Measurements from ENCODE around the gene CBX7. TPM values are rescaled to one million over a fixed set of nuclear protein-coding genes. Genes with fewer than 3 reads are reported as not detected.

CBX7 gene
- total RNA-seq, 1 donor from 2014 or later = 0.71 TPM

DNA sequence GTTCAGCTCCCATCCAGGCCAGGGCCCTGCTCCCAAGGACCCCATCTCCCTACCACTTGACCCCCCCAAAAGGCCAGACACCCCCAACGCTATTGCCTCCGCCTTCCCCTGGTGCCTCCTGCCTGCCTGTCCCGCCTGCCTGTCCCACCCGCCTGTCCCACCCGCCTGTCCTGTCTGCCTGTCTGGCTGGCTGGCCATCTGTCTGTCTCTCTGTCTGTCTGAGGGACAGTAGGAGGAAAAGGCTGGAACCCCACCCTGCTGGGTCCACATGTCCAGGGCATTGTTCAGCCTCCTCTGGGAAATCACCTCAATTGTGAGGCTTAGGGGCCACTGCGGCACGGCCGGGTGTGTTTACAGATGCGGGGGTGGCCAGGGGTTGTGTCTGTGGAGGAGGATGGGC lies 25.3 kb upstream of the CBX7 start:
- H3K4me3 ChIP-seq = no peak overlapping the region
- peaks cover 69% of the 10 kb centered on the region for H3K4me1 Mint-ChIP-seq
- H3K4me3 Mint-ChIP-seq = peak overlapping the region; percentile 64
- TF ChIP-seq EZH2 (IDR thresholded peaks at IDR 0.05) (no peak), EZH2phosphoT487 (IDR thresholded peaks at IDR 0.05) (no peak)
- TF ChIP-seq, protein P1, sequence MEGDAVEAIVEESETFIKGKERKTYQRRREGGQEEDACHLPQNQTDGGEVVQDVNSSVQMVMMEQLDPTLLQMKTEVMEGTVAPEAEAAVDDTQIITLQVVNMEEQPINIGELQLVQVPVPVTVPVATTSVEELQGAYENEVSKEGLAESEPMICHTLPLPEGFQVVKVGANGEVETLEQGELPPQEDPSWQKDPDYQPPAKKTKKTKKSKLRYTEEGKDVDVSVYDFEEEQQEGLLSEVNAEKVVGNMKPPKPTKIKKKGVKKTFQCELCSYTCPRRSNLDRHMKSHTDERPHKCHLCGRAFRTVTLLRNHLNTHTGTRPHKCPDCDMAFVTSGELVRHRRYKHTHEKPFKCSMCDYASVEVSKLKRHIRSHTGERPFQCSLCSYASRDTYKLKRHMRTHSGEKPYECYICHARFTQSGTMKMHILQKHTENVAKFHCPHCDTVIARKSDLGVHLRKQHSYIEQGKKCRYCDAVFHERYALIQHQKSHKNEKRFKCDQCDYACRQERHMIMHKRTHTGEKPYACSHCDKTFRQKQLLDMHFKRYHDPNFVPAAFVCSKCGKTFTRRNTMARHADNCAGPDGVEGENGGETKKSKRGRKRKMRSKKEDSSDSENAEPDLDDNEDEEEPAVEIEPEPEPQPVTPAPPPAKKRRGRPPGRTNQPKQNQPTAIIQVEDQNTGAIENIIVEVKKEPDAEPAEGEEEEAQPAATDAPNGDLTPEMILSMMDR (IDR thresholded peaks at IDR 0.05) = no peak
- H3K27ac Mint-ChIP-seq = peak overlapping the region; percentile 86
- no peaks in the 10 kb centered on the region for H3K79me2 ChIP-seq (ENCODE audit: low read depth)
- no peak for DNase-seq (ENCODE audit: low spot score)
- H3K9me3 ChIP-seq (ENCODE audit: low read depth) = no peaks in the 10 kb centered on the region
- H3K4me1 ChIP-seq = peaks cover 60% of the 10 kb centered on the region
- no peaks in the 10 kb centered on the region for H3K36me3 ChIP-seq
- H3K9ac ChIP-seq = no peak overlapping the region
- H3K4me2 ChIP-seq = no peak overlapping the region
- H4K20me1 ChIP-seq (ENCODE audit: low read depth) = no peaks in the 10 kb centered on the region
- H3K9me3 Mint-ChIP-seq = peaks cover 3% of the 10 kb centered on the region
- H3K36me3 Mint-ChIP-seq = no peaks in the 10 kb centered on the region
- H3K27me3 ChIP-seq = no peaks in the 10 kb centered on the region
- no peak overlapping the region for H2AFZ ChIP-seq (replicated peaks)
- no peak overlapping the region for H3K27ac ChIP-seq
- peaks cover 42% of the 10 kb centered on the region for H3F3A ChIP-seq (ENCODE audit: low read depth)
- H3K27me3 Mint-ChIP-seq (ENCODE audit: insufficient read depth, low read depth) = peaks cover 19% of the 10 kb centered on the region

DNA sequence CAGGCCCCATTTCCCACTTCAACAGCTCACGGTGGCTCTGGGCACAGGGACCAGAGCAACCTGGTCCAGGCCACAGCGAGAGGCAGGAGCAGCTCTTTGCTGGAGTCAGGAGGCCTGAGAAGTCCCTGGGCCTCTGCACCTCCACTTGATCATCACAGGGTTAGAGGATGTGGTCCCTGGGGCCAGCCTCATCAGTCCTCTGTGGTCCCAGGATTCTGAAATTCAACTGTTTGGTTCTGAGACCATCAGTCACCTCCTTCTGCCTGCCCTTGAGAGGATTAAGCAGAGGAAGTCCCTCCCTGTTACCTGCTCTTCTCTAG lies 24.9 kb upstream of the CBX7 start:
- Histone ChIP-seq H3K36me3 (no peaks in the 10 kb centered on the region), H3K79me2 (ENCODE audit: low read depth) (no peaks in the 10 kb centered on the region), H3F3A (ENCODE audit: low read depth) (peaks cover 42% of the 10 kb centered on the region), H3K27ac (no peak overlapping the region), H4K20me1 (ENCODE audit: low read depth) (no peaks in the 10 kb centered on the region), H3K4me3 (no peak overlapping the region), H3K9me3 (ENCODE audit: low read depth) (no peaks in the 10 kb centered on the region), H2AFZ (replicated peaks) (no peak overlapping the region), H3K4me1 (peaks cover 60% of the 10 kb centered on the region), H3K27me3 (no peaks in the 10 kb centered on the region), H3K4me2 (no peak overlapping the region), H3K9ac (no peak overlapping the region)
- TF ChIP-seq EZH2 (IDR thresholded peaks at IDR 0.05) (no peak), EZH2phosphoT487 (IDR thresholded peaks at IDR 0.05) (no peak)
- TF ChIP-seq, protein P1 (IDR thresholded peaks at IDR 0.05) = no peak
- Mint-ChIP-seq H3K36me3 (no peaks in the 10 kb centered on the region), H3K27me3 (ENCODE audit: insufficient read depth, low read depth) (peaks cover 17% of the 10 kb centered on the region), H3K9me3 (peaks cover 3% of the 10 kb centered on the region), H3K4me3 (no peak overlapping the region), H3K27ac (peak overlapping the region; percentile 78), H3K4me1 (peaks cover 68% of the 10 kb centered on the region)
- no peak for DNase-seq (ENCODE audit: low spot score)

DNA sequence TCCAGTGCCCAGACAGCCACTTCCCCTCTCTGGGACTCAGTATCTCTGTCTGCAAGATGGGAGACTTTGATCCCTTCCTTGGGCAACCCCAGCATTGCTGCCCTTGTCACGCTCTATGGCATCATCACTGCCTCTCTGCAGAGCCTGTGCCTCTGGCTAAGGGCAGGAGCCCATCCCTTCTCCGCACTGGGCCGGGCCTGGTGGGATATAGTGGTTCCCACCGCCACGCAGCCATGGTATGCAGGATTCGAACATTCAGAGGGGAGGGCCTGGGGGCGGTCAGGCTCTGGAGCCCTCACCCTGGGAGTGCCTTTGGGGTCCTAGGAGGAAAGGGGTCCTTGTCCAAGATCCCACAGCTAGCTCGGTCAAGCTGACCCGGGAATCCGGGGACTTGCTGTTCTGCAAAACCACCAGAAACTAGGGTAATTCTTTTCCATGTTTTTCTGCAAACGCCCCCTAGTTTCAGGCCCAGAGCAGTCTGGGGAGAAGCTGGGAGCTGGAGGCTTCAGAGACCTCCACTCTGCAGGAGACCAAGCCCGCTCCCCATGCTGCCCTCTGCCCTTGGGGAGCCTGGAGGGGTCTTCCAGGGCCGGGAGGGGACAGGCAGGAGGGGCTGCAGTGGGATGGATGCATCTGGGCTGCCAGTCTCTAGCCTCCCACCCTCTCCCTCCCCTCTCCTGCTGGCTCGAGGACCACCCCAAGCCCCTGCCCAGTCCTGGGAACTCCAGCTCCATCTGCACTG lies 24.4 kb upstream of the CBX7 start:
- Histone ChIP-seq H3K9me3 (ENCODE audit: low read depth) (no peaks in the 10 kb centered on the region), H3K79me2 (ENCODE audit: low read depth) (no peaks in the 10 kb centered on the region), H3K36me3 (no peaks in the 10 kb centered on the region), H3K27ac (no peak overlapping the region), H2AFZ (replicated peaks) (no peak overlapping the region), H4K20me1 (ENCODE audit: low read depth) (no peaks in the 10 kb centered on the region), H3F3A (ENCODE audit: low read depth) (peaks cover 42% of the 10 kb centered on the region), H3K27me3 (no peaks in the 10 kb centered on the region), H3K4me3 (no peak overlapping the region), H3K4me2 (peak overlapping the region; percentile 30), H3K4me1 (peaks cover 60% of the 10 kb centered on the region), H3K9ac (no peak overlapping the region)
- peaks cover 17% of the 10 kb centered on the region for H3K27me3 Mint-ChIP-seq (ENCODE audit: insufficient read depth, low read depth)
- H3K27ac Mint-ChIP-seq = peak overlapping the region; percentile 78
- H3K36me3 Mint-ChIP-seq = no peaks in the 10 kb centered on the region
- peaks cover 3% of the 10 kb centered on the region for H3K9me3 Mint-ChIP-seq
- TF ChIP-seq EZH2phosphoT487 (IDR thresholded peaks at IDR 0.05) (no peak), EZH2 (IDR thresholded peaks at IDR 0.05) (no peak)
- TF ChIP-seq, protein P1 (IDR thresholded peaks at IDR 0.05) = no peak
- peaks cover 73% of the 10 kb centered on the region for H3K4me1 Mint-ChIP-seq
- no peak for DNase-seq (ENCODE audit: low spot score)
- H3K4me3 Mint-ChIP-seq = no peak overlapping the region

Measured in neural progenitor cell (in vitro differentiated cells).